Lung (tissue), 12 donors: ENCODE measurements around the gene DDX3X. TPM values are rescaled to one million over a fixed set of nuclear protein-coding genes. Genes with fewer than 3 reads are reported as not detected.
A peak's percentile ranks its signal among the peaks of the same experiment; 100 is the strongest.

ENCODE experiments used
- ATAC-seq: fragments of 200-7000 bp; cut with Tn5 transposase; one replicate; pipeline ENCODE4 v1.9.1; 2020; ENCODE audit warnings: moderate number of reproducible peaks; ENCODE audit not compliant: insufficient read depth, low FRiP score
- DNase-seq, 3 donors: peaks; one replicate each; pipeline ENCODE4 v3.0.0-alpha.2; 2013 to 2017
- H3K27ac ChIP-seq, 2 donors: one replicate each; pipeline ENCODE4 v1.5.1; 2013; ENCODE audit warnings: mild to moderate bottlenecking in 2 of 2, moderate library complexity in 2 of 2, control low read depth in 1 of 2, inconsistent platforms in 1 of 2, low read depth in 1 of 2, low read length in 1 of 2
- H3K27me3 ChIP-seq, 3 donors: one replicate each; pipeline ENCODE4 v1.5.1; 2013; ENCODE audit warnings: low read length in 2 of 3; ENCODE audit not compliant: control insufficient read depth in 3 of 3, insufficient read depth in 3 of 3
- H3K36me3 ChIP-seq, 4 donors: one replicate each; pipeline ENCODE4 v1.5.1; 2013; ENCODE audit warnings: low read length in 4 of 4, mild to moderate bottlenecking in 1 of 4, moderate library complexity in 1 of 4; ENCODE audit not compliant: control insufficient read depth in 4 of 4, insufficient read depth in 4 of 4
- H3K4me1 ChIP-seq, 5 donors: one replicate each; pipeline ENCODE4 v1.5.1; 2013; ENCODE audit warnings: low read length in 5 of 5, mild to moderate bottlenecking in 2 of 5, moderate library complexity in 1 of 5; ENCODE audit not compliant: control insufficient read depth in 5 of 5, insufficient read depth in 5 of 5
- H3K4me3 ChIP-seq: one replicate; pipeline ENCODE4 v1.5.1; 2013; ENCODE audit warnings: mild to moderate bottlenecking, control low read depth, moderate library complexity
- H3K9ac ChIP-seq, 2 donors: one replicate each; pipeline ENCODE4 v1.5.1; 2013; ENCODE audit warnings: low read length in 2 of 2, control low read depth in 1 of 2; ENCODE audit not compliant: insufficient read depth in 1 of 2
- H3K9me3 ChIP-seq, 4 donors: one replicate each; pipeline ENCODE4 v1.5.1; 2013; ENCODE audit warnings: low read length in 3 of 4, mild to moderate bottlenecking in 1 of 4, moderate library complexity in 1 of 4; ENCODE audit not compliant: control insufficient read depth in 4 of 4, insufficient read depth in 3 of 4
- CTCF ChIP-seq: IDR thresholded peaks from 2 replicates; pipeline ENCODE4 v1.5.1; 2012; ENCODE audit warnings: mild to moderate bottlenecking; ENCODE audit errors: control extremely low read depth, extremely low read depth
- WGBS, 2 donors: extraction: QIAGEN DNeasy Blood & Tissue Kit; methylation state at CpG; one replicate each; pipeline ENCODE4 v1.1.7; 2013; 5-methylcytosine and 5-hydroxymethylcytosine counted together
- polyA plus RNA-seq, 2 donors: library from polyadenylated mRNA; stranded (reverse); fragments of 200-250 nt; gene quantifications; one replicate each; pipeline ENCODE4 v1.2.1, GENCODE V29; 2013
- total RNA-seq, 2 donors: library from RNA; depleted of rRNA in 1 of 2; stranded (reverse); fragments of >200 nt in 1 of 2; gene quantifications; one replicate each; pipeline ENCODE4 v1.2.1, GENCODE V29; 2014 to 2021
- donor health status: control.
- donor health status: control.
- donor health status: Bipolar disorder and iron deficiency.
- donor health status: healthy.
- donor health status: DM: yes; HTN: yes; CAD: no.

DDX3X gene
- total and polyA plus RNA-seq, 4 donors: 72.2 to 385 (median 176) TPM

DNA sequence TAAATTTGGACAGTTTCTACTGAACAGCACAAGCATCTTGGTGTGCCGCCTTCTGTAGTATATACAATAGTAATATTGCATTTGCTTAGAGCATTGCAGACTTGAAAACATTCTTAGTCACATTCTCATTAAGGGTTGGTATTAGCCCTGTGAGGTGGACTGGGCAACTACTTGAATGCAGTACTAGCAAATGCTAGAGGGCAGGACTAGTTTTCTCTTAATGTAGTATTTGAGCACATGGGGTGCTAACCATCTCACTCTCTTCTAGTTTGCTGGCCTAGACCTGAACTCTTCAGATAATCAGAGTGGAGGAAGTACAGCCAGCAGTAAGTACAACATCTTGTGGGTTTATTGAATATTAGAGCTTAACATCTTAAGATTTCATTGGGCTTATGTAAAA lies 3.2 kb downstream of the DDX3X start:
- Histone ChIP-seq H3K9me3 (no peaks in the 10 kb centered on the region), H3K4me1 (peaks cover 4 to 40% (median 8%) of the 10 kb centered on the region in 5 donors), H3K4me3 (no peak overlapping the region), H3K27me3 (peaks cover 0 to 6% (median 0%) of the 10 kb centered on the region in 3 donors), H3K36me3 (peaks cover 0 to 34% (median 13%) of the 10 kb centered on the region in 4 donors), H3K9ac (no peak overlapping the region), H3K27ac (no peak overlapping the region)
- DNase-seq (no peak), ATAC-seq (no peak)
- 33 to 50% methylated on average over 1 of the region's 1 CpG for WGBS, 2 donors
- no peak for TF ChIP-seq CTCF

DNA sequence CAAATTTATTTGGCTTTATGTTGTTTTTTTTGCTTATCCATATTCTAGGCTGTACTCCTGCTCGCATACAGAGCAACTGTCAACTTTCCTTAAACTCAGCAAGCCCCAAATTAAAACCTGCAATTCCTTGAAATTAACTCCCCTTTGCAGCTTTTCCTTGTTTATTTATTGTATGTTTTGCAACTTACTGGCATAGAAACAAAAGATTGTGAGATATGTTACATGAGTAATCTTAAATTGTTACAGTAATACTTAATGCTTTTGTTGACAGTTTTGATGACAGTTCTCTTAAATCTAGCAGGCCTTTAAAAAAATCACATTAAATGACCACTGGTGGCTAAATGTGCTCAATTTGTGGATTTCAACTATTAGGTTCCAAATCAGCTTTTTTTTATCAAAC lies 4.5 kb downstream of the DDX3X start:
- Histone ChIP-seq H3K4me1 (peaks cover 4 to 32% (median 8%) of the 10 kb centered on the region in 5 donors), H3K4me3 (no peak overlapping the region)
- TF ChIP-seq CTCF: no peak

GRCh38 chrX:41339148-41339547 lies 5.2 kb downstream of the DDX3X start:
- H3K9me3 ChIP-seq: no peaks in the 10 kb centered on the region
- H3K4me1 ChIP-seq: peaks cover 4 to 32% (median 8%) of the 10 kb centered on the region in 5 donors
- no peak overlapping the region for H3K9ac ChIP-seq
- H3K27me3 ChIP-seq: no peaks in the 10 kb centered on the region
- no peak overlapping the region for H3K4me3 ChIP-seq
- no peak overlapping the region for H3K27ac ChIP-seq
- peaks cover 5 to 54% (median 28%) of the 10 kb centered on the region in 4 donors for H3K36me3 ChIP-seq
- DNase-seq (peak in 1 of 3 donors; percentile 20), ATAC-seq (no peak)
- 71 to 72% methylated on average over 4 of the region's 4 CpGs for WGBS, 2 donors
- TF ChIP-seq CTCF: no peak

More for the DNA sequence above, 4.5 kb downstream of the DDX3X start:
- H3K9ac ChIP-seq: no peak overlapping the region
- H3K9me3 ChIP-seq: no peaks in the 10 kb centered on the region
- WGBS, 2 donors: 73 to 78% methylated on average over 1 of the region's 1 CpG
- H3K27me3 ChIP-seq: no peaks in the 10 kb centered on the region
- no peak overlapping the region for H3K27ac ChIP-seq
- DNase-seq: peak in 1 of 3 donors; percentile 25
- ATAC-seq: no peak
- peaks cover 5 to 47% (median 23%) of the 10 kb centered on the region in 4 donors for H3K36me3 ChIP-seq

DNA sequence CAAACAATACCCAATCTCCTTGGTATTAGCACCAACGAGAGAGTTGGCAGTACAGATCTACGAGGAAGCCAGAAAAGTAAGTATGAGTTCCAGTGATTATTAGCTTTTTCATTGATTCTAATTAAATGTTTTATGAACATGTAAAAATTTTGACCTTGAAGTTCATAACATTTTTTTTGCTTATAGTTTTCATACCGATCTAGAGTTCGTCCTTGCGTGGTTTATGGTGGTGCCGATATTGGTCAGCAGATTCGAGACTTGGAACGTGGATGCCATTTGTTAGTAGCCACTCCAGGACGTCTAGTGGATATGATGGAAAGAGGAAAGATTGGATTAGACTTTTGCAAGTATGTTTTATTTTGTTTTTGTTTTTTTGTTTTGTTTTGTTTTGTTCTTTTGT lies 10.1 kb downstream of the DDX3X start:
- H3K9me3 ChIP-seq: no peaks in the 10 kb centered on the region
- peaks cover 2 to 6% (median 4%) of the 10 kb centered on the region in 5 donors for H3K4me1 ChIP-seq
- H3K4me3 ChIP-seq: no peak overlapping the region
- peaks cover 35 to 80% (median 53%) of the 10 kb centered on the region in 4 donors for H3K36me3 ChIP-seq
- TF ChIP-seq CTCF: no peak
- H3K27me3 ChIP-seq: no peaks in the 10 kb centered on the region
- no peak overlapping the region for H3K9ac ChIP-seq
- WGBS, 2 donors: 96 to 97% methylated on average over 9 of the region's 9 CpGs
- no peak for ATAC-seq
- DNase-seq: no peak
- no peak overlapping the region for H3K27ac ChIP-seq
